Measurements from ENCODE around the gene ST8SIA5.

GRCh38 chr18:46720521-46720920 lies 36.3 kb downstream of the ST8SIA5 start:
- TF ChIP-seq CTCF (IDR thresholded peaks at IDR 0.05; ENCODE audit: low read length) (no peak), EZH2 (IDR thresholded peaks at IDR 0.05; ENCODE audit: borderline replicate concordance, low read length) (no peak)

All from OCI-LY1 (cell line).